Posterior vena cava (tissue), 2 donors: ENCODE measurements around the gene ZNF441. TPM values are rescaled to one million over a fixed set of nuclear protein-coding genes. Genes with fewer than 3 reads are reported as not detected.

Experiments
- DNase-seq: peaks from one replicate; pipeline ENCODE4 v3.0.0-alpha.2; 2020; ENCODE audit warnings: low spot score
- intact Hi-C, 2 donors: fragments of 100-400 bp; cut with DNase I; formaldehyde crosslinking; loops; one replicate each; pipeline versions ENCODE4 v1.14.1 to v1.14.2; 2022 to 2023
- long read RNA-seq, 2 donors: library from polyadenylated mRNA; unstranded; transcript quantifications; one replicate each; pipeline ENCODE4 v2.0.0, GENCODE V29; 2020 to 2021
- total RNA-seq, 2 donors: library from RNA; stranded (reverse); fragmentation: NEBNext Ultra II Directional; extraction: Animal tissue kit (Norgen Biotek cat#: 25700); gene quantifications; one replicate each; pipeline ENCODE4 v1.2.1, GENCODE V29; 2021
- donor health status: DM: yes; HTN: yes; CAD: no.
- donor health status: DM: yes; HTN: yes; CAD: no.

The ZNF441 gene
- 10 to 100 TPM; 11.1 to 16.1 TPM for total RNA-seq
- long read RNA-seq, donor 1, partial matches to known transcripts: 0 of 3 reads
- long read RNA-seq, donor 1, other reads (novel, unspliced or antisense): 3 of 3 reads
- long read RNA-seq, donor 2, partial matches to known transcripts: 0 of 1 reads
- long read RNA-seq, donor 2, other reads (novel, unspliced or antisense): 1 of 1 reads

GRCh38 chr19:11766597-11767591, at the start of gene ZNF441:
Gene ZNF441 (plus strand): TSS chr19:11767000. CDS start chr19:11767194, 194 bp downstream.
- intact Hi-C loops: no loop called here
- peak; percentile 99 for DNase-seq

DNA sequence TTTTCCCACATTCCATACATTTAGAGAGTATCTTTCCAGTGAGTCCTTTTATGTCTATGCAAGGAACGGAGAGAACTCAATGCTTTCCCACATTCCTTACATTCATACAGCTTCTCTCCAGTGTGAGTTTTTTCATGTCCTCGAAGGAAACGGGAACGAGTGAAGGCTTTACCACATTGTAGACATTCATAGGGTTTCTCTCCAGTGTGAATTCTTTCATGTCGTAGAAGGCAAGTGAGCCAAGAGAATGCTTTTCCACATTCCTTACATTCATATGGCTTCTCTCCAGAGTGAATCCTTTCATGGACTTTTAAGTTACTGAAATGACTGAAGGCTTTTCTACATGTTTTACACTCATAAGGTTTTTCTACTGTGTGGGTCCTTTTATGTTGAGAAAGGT, 45.1 kb upstream of the ZNF441 start:
- DNase-seq: no peak
- intact Hi-C loops: no loop called here

GRCh38 chr19:11722414-11722813, 44.4 kb upstream of the ZNF441 start:
- no peak for DNase-seq
- intact Hi-C loops: no loop called here

DNA sequence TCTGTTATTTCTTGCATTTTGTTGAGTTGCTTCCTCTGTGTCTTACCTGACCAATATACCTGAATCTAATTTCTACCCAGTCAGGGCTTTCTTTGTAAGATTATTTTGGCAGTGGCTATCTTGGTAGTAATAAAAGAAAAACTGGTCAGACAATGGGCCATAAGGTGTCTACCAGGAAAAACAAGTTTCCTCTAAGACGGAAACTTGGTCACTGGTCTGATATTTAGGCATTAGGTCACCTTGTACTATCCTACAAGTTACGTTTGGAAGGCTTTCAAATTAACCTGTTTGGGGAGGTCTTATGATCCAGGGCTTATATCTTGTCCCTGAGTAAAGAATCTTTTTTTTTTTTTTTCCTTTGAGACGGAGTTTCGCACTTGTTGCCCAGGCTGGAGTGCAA, 37.2 kb upstream of the ZNF441 start:
- intact Hi-C loops: no loop called here
- no peak for DNase-seq

GRCh38 chr19:11735375-11735774, 31.4 kb upstream of the ZNF441 start:
- no peak for DNase-seq
- intact Hi-C loops: no loop called here

- intact Hi-C loops: no loop called here
- DNase-seq: peak; percentile 83
These were observed 30.1 kb upstream of the ZNF441 start for GRCh38 chr19:11736696-11737095.

DNA sequence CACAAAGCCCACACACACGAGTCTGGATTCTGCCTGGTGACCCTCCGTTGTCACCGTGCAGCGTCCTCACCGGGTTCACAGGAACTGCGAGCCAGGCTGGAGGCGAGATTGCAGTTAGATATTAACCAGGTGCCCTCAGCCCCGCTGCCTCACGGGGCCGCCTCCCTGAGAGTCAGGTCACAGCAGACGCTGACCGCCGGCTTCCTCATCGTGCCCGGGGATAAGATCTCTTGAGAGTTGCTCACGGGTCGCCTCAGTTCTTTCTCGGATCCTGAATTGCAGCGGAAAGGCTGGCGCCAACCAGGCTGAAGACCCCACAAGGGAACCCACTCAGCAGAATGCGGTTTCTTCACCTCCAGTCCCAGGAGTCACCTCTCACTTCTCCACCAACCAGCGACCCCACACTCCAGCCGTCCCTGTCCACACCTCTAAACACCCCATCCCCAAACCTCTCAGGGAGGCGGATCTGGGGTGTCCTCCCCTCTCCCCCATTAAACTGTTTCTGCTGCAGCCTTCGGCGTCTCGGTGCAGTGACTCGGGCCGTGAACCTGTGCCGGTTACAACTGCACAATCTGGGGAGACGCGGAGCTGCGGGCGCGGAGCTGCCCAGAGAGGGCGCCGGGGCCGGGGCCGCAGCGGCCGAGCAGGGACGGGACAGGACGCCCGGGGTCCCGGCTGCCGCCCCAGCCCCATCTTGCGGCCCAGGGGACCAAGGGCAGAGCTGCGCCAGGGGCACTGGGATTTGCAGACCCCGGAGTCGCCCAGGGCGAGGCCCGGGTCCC, 28.6 kb upstream of the ZNF441 start:
- intact Hi-C loops: no loop called here
- peak; percentile 88 for DNase-seq

DNA sequence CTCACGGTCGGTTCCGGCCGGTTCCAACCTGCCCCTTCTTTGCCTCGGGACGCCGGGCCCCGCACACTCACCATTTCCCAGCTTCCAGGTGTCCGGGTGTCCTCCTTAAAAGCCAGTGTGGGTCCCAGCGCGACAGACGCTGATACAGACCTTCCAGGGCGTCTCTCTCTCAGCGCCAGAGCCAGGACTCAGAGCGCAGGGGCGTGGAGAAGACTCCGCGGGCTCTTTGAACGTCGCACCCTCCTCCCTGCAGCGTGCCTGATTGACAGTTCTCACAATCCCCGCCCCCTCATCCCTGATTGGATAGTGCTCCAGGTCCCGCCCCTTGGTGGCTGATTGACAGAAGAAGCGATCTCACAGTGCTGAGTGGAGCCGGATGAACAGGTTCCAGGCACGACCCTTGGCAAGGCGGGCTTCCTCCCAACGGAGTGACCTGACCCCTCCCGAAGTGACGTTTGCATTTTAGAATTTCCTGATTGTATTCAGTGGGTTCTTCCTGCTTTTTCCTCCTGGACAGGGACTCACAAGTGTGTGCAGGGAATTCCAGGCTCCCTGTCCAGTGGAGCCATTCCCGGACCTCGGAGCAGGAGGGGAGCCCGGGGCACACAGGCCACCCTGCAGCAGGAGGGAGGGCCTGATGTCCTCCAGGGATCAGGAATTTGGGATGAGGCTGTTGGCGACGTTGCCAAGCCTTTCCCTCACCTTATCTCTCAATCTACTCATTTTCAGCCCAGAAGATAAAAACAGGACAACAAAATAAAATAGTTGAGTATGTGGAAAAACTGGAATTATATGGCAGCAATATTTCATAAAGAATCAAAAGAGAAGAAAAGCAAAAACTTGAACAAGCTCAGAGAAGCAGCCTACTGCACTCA, 27.8 kb upstream of the ZNF441 start, which contains the start of gene ZNF823:
Gene ZNF823 (minus strand): TSS at position 201 of the 875 bp plus-strand sequence. CDS start 127 bp downstream, at position 74.
- peak; percentile 99 for DNase-seq
- intact Hi-C loops: no loop called here

- intact Hi-C loops: no loop called here
- DNase-seq: no peak
These were observed 20.9 kb upstream of the ZNF441 start for GRCh38 chr19:11745869-11746268.

DNA sequence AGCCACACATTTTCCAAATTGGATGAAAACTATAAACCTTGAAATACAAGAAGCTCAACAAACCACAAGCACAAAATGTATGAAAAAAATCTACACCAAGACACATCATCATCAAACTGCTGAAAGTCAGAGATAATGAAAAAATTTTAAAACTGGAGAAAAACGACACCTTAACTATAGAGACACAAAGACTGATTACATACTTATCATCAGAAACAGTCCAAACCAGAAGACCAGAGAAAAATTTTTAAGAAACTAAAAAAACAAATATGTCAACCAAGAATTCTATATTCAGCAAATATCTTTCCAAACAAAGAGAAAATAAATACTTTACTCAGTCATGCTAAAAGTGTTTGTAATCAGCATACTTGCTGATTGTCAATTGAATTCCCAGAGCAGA, 19.5 kb upstream of the ZNF441 start:
- DNase-seq: no peak
- intact Hi-C loops: no loop called here

DNA sequence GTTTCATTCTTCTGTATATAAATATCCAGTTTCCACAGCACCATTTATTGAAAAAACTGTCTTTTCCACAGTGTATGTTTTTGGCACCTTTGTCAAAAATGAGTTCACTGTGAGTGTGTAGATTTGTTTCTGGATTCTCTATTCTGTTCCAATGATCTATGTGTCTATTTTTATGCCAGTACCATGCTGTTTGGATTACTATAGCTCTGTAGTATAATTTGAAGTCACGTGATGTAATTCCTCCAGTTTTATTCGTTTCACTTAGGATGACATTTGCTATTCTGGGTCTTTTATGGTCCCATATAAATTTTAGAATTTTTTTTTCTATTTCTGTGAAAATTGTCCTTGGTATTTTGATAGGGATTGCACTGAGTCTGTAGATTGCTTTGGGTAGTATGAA, 17.0 kb upstream of the ZNF441 start:
- intact Hi-C loops: no loop called here
- no peak for DNase-seq

GRCh38 chr19:11752244-11752736, 14.5 kb upstream of the ZNF441 start:
- no peak for DNase-seq
- intact Hi-C loops: no loop called here

DNA sequence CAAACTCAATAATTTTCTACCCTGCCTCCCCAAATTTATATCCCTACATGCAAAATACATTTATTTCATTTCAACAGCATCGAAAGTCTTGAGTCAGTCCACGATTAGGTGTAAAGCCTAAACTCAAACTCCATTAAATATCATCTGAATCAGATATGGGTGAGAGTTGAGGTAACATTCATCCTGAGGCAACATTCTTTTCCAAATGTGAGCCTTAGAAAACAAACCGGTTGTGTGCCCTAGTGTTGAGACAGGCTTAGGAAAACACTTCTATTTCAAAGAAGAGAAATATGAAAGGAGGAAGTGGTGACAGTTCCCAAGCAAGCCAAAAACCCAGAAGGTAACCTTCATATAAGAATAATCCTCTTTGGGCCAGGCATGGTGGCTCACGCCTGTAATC, 12.1 kb upstream of the ZNF441 start:
- no peak for DNase-seq
- intact Hi-C loops: no loop called here

DNA sequence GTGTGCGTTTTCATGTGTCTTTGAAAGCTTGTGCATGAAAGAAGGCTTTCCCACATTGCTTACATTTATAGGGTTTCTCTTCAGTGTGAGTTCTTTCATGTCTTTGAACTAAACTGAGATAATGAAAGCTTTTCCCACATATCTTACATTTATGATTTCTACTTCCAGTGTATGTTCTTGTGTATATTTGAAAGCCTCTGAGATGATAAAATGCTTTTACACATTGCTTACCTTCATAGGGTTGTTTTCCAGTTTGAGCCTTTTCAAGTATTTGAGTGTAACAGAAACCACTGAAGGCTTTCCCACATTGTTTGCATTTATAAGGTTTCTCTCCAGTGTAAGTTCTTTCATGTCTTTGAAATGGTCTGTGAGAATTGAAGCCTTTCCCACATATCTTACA, 9.8 kb upstream of the ZNF441 start:
- DNase-seq: no peak
- intact Hi-C loops: no loop called here

GRCh38 chr19:11759805-11760204, 7.0 kb upstream of the ZNF441 start:
- no peak for DNase-seq
- intact Hi-C loops: no loop called here

DNA sequence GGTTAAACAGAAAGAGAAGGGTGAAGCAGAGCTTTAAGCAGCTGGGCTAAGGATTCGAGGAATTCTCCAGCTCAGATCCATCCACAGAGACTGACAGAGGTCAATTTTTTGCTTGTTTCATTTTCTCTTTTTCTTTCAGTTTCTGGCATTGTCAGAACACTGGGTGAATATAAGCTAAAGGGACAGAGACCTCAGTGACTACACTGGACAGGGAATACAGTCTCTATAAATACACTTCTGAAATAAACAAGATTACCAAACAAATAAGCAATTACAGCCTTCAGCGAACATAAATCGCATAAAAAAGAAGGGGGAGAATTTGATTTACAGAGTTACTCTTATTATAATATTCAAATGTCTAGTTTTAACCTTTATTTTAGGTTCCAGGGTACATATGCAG, 3.7 kb upstream of the ZNF441 start:
- no peak for DNase-seq
- intact Hi-C loops: no loop called here

GRCh38 chr19:11763611-11764010, 3.2 kb upstream of the ZNF441 start:
- no peak for DNase-seq
- intact Hi-C loops: no loop called here

- peak; percentile 86 for DNase-seq
- intact Hi-C loops: no loop called here
These were observed 883 bp downstream of the ZNF441 start for GRCh38 chr19:11767633-11768133.

DNA sequence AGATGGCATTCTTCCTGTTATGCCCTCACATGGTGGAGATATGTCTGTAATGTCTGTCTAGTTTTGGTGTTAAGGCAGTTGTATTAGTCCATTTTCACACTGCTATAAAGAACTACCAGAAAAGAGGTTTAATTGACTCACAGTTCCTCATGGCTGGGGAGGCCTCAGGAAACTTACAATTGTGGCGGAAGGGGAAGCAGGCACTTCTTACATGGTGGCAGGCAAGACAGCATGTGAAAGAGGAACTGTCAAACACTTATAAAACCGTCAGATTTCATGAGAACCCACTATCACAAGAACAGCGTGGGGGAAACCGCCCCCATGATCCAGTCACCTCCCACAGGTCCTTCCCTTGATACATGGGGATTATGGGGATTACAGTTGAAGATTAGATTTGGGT, 3.2 kb downstream of the ZNF441 start:
- no peak for DNase-seq
- intact Hi-C loops: no loop called here
